Gastrocnemius medialis (tissue), 4 donors: ENCODE data around the gene HPCAL1. TPM values are rescaled to one million over a fixed set of nuclear protein-coding genes. Genes with fewer than 3 reads are reported as not detected.

Experiments
- ATAC-seq, 2 donors: fragments of 150-250 bp; one replicate each; pipeline ENCODE4 v1.9.1; 2016
- DNase-seq, 2 donors: peaks; one replicate each; pipeline ENCODE4 v3.0.0-alpha.2; 2019
- H3K27ac ChIP-seq, 4 donors: fragments of 200-600 bp; sonication (generic); 1 replicate in 1 of 4; 2 replicates in 3 of 4; pipeline ENCODE4 v1.5.1; 2016 to 2018; ENCODE audit warnings: mild to moderate bottlenecking in 2 of 4, moderate library complexity in 1 of 4
- H3K27me3 ChIP-seq, 3 donors: fragments of 200-600 bp; sonication (generic) in 2 of 3; 1 replicate in 1 of 3; 2 replicates in 2 of 3; pipeline versions ENCODE4 v1.5.1 to v1.6.0; 2016 to 2019; ENCODE audit warnings: mild to moderate bottlenecking in 1 of 3, moderate library complexity in 1 of 3
- H3K36me3 ChIP-seq, 2 donors: fragments of 200-600 bp; sonication (generic) in 1 of 2; one replicate each; pipeline ENCODE4 v1.5.1; 2017 to 2018
- H3K4me1 ChIP-seq, 2 donors: fragments of 200-600 bp; sonication (generic) in 1 of 2; one replicate each; pipeline ENCODE4 v1.5.1; 2016 to 2017; ENCODE audit warnings: mild to moderate bottlenecking in 2 of 2
- H3K4me3 ChIP-seq, 4 donors: fragments of 200-600 bp; sonication (generic) in 3 of 4; 1 replicate in 1 of 4; 2 replicates in 3 of 4; pipeline ENCODE4 v1.5.1; 2016 to 2019; ENCODE audit warnings: mild to moderate bottlenecking in 2 of 4
- H3K9me3 ChIP-seq, 3 donors: fragments of 200-600 bp; sonication (generic) in 2 of 3; 1 replicate in 1 of 3; 2 replicates in 2 of 3; pipeline ENCODE4 v1.5.1; 2016 to 2019
- POLR2A ChIP-seq, 2 donors: fragments of 450-650 bp; IDR thresholded peaks; one replicate each; pipeline ENCODE4 v1.6.1; 2017; ENCODE audit warnings: antibody characterized with exemption in 2 of 2, mild to moderate bottlenecking in 2 of 2, moderate library complexity in 2 of 2
- in situ Hi-C, 4 donors: fragments of 200-750 bp; cut with MboI; loops; one replicate each; pipeline versions ENCODE4 v1.15.0 to v1.8.0; 2017; ENCODE audit warnings: low sequenced_read_pairs in 4 of 4
- intact Hi-C: fragments of 100-400 bp; cut with DNase I; formaldehyde crosslinking; loops from one replicate; pipeline ENCODE4 v1.15.1; 2023; ENCODE audit warnings: low total_unique reads
- total RNA-seq, 4 donors: library from RNA; depleted of rRNA; stranded (reverse); fragments of >200 nt; gene quantifications; one replicate each; pipeline versions ENCODE4 v1.1.0 to v1.2.3, GENCODE V29; 2016
- TF ChIP-seq, protein P1 (sequence below), 5 experiments: fragments of 450-650 bp in 3 of 5; fragments of 200-600 bp in 2 of 5; sonication (generic) in 2 of 5; IDR thresholded peaks in 4 of 5; conservative IDR thresholded peaks in 1 of 5; 1 replicate in 4 of 5; 2 replicates in 1 of 5; pipeline ENCODE4 v1.5.1; 2016 to 2019; ENCODE audit warnings: antibody characterized with exemption in 5 of 5, mild to moderate bottlenecking in 3 of 5, moderate library complexity in 3 of 5

Gene HPCAL1
- total RNA-seq, 4 donors from 2014 or later = 29.0 to 45.5 (median 34.5) TPM

DNA sequence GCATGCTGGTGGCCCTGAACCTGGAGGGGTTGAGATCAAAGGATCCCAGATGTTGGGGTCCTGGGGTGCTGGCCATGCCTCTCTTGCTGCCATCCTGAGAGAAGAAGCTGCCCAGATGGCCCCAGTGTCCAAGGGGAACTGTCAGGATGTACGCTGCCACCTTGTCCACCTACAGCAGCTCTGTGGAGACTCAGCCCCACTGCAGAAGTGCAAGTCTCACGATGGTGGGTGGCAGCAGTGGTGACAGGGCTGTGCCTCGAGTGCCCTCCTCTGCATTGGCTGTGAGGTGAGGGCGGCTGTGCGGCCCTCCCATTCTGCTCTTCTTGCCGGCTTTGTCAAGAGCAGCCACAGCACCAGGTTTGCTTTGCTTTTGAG lies 120.7 kb downstream of the HPCAL1 start:
- in situ Hi-C loops (no loop called here), intact Hi-C loops (no loop called here)
- no peak for TF ChIP-seq POLR2A (IDR thresholded peaks at IDR 0.05)

DNA sequence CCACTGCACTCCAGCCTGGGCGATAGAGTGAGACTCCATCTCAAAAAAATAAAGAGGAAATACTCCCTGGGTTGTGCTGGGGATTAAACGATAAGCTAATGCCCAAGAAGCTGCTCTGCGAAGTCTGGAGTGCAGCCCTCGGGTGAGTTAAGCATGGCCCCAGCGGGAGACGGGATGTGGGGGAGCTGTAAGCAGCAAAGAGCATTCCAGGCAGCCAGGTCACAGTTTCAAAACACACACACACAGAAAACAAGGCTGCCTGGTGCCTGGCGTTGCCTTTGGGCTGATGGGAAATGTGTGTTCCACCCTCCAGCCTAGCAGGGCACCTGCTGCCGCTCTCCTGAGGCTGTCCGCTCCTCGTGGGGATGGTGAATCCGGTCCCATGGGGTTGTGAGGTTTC lies 121.3 kb downstream of the HPCAL1 start:
- DNase-seq (no peak), ATAC-seq (no peak)
- H3K36me3 ChIP-seq = no peaks in the 10 kb centered on the region
- in situ Hi-C loops = no loop called here
- no peak overlapping the region for H3K27ac ChIP-seq
- intact Hi-C loops = no loop called here
- TF ChIP-seq, protein P1, sequence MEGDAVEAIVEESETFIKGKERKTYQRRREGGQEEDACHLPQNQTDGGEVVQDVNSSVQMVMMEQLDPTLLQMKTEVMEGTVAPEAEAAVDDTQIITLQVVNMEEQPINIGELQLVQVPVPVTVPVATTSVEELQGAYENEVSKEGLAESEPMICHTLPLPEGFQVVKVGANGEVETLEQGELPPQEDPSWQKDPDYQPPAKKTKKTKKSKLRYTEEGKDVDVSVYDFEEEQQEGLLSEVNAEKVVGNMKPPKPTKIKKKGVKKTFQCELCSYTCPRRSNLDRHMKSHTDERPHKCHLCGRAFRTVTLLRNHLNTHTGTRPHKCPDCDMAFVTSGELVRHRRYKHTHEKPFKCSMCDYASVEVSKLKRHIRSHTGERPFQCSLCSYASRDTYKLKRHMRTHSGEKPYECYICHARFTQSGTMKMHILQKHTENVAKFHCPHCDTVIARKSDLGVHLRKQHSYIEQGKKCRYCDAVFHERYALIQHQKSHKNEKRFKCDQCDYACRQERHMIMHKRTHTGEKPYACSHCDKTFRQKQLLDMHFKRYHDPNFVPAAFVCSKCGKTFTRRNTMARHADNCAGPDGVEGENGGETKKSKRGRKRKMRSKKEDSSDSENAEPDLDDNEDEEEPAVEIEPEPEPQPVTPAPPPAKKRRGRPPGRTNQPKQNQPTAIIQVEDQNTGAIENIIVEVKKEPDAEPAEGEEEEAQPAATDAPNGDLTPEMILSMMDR (IDR thresholded peaks at IDR 0.05 in 4 of 5, conservative IDR thresholded peaks at IDR 0.05 in 1 of 5) = no peak
- TF ChIP-seq POLR2A (IDR thresholded peaks at IDR 0.05) = no peak
- H3K9me3 ChIP-seq = no peaks in the 10 kb centered on the region
- no peaks in the 10 kb centered on the region for H3K4me1 ChIP-seq
- H3K4me3 ChIP-seq = no peak overlapping the region
- H3K27me3 ChIP-seq = no peaks in the 10 kb centered on the region

More for the DNA sequence above, 120.7 kb downstream of the HPCAL1 start:
- DNase-seq (no peak), ATAC-seq (no peak)
- Histone ChIP-seq H3K36me3 (no peaks in the 10 kb centered on the region), H3K27ac (no peak overlapping the region), H3K27me3 (no peaks in the 10 kb centered on the region), H3K4me1 (no peaks in the 10 kb centered on the region), H3K9me3 (no peaks in the 10 kb centered on the region), H3K4me3 (no peak overlapping the region)

DNA sequence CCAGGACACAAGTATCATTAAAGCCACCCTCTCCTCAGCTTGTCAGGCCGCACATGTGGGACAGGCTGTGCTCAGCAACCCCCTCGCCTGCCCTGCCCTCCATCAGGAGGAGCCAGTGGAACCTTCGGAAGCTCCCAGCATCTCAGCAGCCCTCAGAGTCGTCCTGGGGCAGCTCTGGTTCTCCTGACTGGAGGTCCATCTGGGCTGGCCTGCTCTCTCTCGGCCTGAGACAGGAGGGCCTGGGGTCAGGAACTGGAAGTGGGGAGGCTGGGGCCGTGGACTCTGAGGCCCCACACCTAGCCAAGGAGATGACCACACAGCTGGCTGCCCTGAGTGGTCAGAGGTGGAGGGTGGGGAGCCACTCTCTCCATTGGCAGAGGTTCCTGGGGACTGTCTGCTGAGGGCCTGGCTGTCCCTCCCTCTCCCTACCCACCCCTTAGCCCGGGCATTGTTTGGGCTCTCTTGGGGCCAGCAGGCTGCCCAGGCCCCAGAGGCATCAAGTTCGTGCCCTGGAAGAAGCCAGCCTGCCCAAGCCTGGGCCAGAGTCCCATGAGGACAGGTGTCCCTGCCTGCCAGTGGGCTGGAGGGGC lies 122.3 kb downstream of the HPCAL1 start:
- H3K4me1 ChIP-seq = no peaks in the 10 kb centered on the region
- intact Hi-C loops (no loop called here), in situ Hi-C loops (no loop called here)
- no peak for ATAC-seq
- TF ChIP-seq, protein P1 (IDR thresholded peaks at IDR 0.05 in 4 of 5, conservative IDR thresholded peaks at IDR 0.05 in 1 of 5) = no peak
- TF ChIP-seq POLR2A (IDR thresholded peaks at IDR 0.05) = no peak
- no peaks in the 10 kb centered on the region for H3K9me3 ChIP-seq
- H3K36me3 ChIP-seq = no peaks in the 10 kb centered on the region
- no peak overlapping the region for H3K4me3 ChIP-seq
- no peaks in the 10 kb centered on the region for H3K27me3 ChIP-seq
- no peak for DNase-seq
- no peak overlapping the region for H3K27ac ChIP-seq

DNA sequence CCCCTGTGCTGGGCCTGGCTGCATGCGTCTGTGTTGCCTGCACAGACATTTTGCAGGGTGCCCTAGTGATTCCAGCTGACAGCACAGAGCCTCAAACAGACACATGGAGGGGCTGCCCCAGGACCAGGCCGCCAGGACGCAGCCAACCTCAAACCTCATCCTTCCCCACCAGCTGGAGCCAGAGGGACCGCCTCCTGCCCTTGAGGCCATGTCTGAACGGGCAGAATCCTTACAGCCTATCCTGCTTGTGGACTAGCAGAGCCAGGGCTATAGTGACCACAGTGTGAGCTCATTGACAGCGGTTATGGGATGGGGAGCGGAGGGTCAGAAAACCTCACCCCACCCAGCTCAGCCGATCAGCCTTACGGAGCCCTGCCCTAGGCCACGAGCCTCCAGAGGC lies 123.0 kb downstream of the HPCAL1 start:
- DNase-seq (no peak), ATAC-seq (no peak)
- Histone ChIP-seq H3K36me3 (no peaks in the 10 kb centered on the region), H3K27ac (no peak overlapping the region), H3K4me1 (no peaks in the 10 kb centered on the region), H3K27me3 (no peaks in the 10 kb centered on the region), H3K9me3 (no peaks in the 10 kb centered on the region), H3K4me3 (no peak overlapping the region)
- in situ Hi-C loops (no loop called here), intact Hi-C loops (no loop called here)
- TF ChIP-seq POLR2A (IDR thresholded peaks at IDR 0.05) = no peak
- TF ChIP-seq, protein P1 (IDR thresholded peaks at IDR 0.05 in 4 of 5, conservative IDR thresholded peaks at IDR 0.05 in 1 of 5) = no peak

DNA sequence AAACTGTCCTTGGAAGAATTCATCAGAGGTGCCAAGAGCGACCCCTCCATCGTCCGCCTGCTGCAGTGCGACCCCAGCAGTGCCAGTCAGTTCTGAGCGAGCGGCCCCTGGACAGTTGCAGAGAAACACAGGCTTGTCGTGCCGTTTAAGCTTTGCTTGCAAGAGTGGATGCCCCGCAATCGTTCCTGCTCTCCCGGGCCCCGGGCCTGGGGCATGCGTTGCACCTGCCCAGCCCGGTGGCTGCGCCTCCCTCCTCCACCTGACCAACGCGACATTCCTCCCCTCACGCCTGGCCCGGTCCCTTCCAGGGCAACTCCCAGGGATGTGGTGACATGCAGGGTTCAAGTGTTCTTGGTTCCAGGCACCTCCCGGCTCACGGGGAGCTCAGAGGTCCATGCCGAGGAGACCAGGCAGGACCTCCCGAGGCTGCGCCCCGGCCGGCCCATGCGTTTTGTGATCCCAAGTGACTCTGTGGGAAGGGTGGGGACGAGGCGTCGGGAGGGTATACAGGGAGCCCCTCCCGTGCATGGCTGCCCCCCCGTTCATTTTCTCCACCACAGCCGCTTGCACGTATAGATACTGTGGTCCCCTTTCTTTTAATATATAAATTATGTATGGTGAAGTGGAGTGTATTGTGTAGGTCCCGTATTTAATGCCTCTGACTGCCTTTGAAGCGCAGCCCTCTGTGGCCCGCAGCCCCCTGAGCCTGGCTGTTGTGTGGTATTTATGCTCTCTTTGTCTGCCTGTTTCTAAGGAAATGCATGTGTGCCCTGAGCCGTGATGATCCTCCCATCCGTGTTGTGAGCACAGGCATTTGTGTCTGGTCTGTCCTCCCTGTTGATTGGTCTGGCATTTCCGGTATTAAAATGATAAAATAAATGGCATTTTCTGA lies 124.3 kb downstream of the HPCAL1 start:
- Histone ChIP-seq H3K9me3 (no peaks in the 10 kb centered on the region), H3K27me3 (peaks cover 0 to 4% (median 0%) of the 10 kb centered on the region in 3 donors), H3K4me1 (no peaks in the 10 kb centered on the region), H3K27ac (no peak overlapping the region), H3K36me3 (no peaks in the 10 kb centered on the region), H3K4me3 (no peak overlapping the region)
- ATAC-seq = no peak
- DNase-seq = no peak
- in situ Hi-C loops (no loop called here), intact Hi-C loops (no loop called here)
- TF ChIP-seq, protein P1 (IDR thresholded peaks at IDR 0.05 in 4 of 5, conservative IDR thresholded peaks at IDR 0.05 in 1 of 5) = no peak
- TF ChIP-seq POLR2A (IDR thresholded peaks at IDR 0.05) = no peak
